ENCODE measurements around the gene TEX2. TPM values are rescaled to one million over a fixed set of nuclear protein-coding genes. Genes with fewer than 3 reads are reported as not detected.

Gene TEX2
- total RNA-seq, 1 experiment from 2014 or later: 10.8 TPM

DNA sequence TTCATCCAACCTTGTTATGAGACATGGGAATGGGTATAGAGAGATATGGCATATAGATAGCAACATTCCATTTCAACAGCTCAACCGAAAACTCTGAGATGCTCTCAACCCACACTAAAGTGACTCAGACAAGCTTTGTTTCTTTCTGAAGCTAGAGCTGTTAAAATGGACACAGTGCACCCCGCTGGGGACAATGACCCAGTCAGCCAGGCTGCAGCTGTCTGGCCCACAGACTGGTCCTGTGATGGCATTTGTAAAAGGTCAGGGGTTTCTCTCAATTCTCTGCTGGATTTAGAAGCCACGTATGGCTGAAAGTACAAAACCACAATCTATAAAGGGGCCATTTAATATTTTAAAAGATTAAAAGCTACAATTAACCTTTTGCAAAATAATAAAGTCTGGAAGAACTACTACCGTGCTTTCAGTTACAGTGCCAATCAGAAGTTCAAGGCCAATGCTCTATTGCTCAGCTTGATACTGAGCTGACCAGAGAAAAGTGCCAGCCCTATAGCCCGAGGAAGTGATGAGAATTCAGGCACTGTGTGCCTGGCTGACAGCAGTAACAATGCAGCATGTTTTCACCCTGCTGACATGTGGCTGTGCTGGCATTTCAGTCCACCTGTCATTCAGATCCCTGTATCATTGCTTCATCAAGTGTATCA is 60.2 kb downstream of the TEX2 start:
- Mint-ChIP-seq H3K9me3 (no peaks in the 10 kb centered on the region), H3K4me3 (no peak overlapping the region), H3K4me1 (peaks cover 34% of the 10 kb centered on the region), H3K36me3 (no peaks in the 10 kb centered on the region; the same call in 1 of the 2 replicates), H3K27me3 (ENCODE audit: low read depth) (no peaks in the 10 kb centered on the region), H3K27ac (no peak overlapping the region)
- POLR2A ChIA-PET: interaction anchor here (0.6 kb wide), 1 partner anchor 11 kb away, joined by 4 read pairs; no protein-coding TSS in a partner anchor
- no peak for TF ChIP-seq NFE2L1 (CRISPR knock-in tag; IDR thresholded peaks at IDR 0.05)
- TF ChIP-seq, protein P1, sequence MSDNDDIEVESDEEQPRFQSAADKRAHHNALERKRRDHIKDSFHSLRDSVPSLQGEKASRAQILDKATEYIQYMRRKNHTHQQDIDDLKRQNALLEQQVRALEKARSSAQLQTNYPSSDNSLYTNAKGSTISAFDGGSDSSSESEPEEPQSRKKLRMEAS (CRISPR knock-in tag; IDR thresholded peaks at IDR 0.05): no peak
- no peak for TF ChIP-seq CREB1 (CRISPR knock-in tag; IDR thresholded peaks at IDR 0.05)
- TF ChIP-seq, protein P2, sequence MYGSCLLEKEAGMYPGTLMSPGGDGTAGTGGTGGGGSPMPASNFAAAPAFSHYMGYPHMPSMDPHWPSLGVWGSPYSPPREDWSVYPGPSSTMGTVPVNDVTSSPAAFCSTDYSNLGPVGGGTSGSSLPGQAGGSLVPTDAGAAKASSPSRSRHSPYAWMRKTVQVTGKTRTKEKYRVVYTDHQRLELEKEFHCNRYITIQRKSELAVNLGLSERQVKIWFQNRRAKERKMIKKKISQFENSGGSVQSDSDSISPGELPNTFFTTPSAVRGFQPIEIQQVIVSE (CRISPR knock-in tag; IDR thresholded peaks at IDR 0.05; ENCODE audit: borderline replicate concordance): no peak
- TF ChIP-seq IRF2 (CRISPR knock-in tag; IDR thresholded peaks at IDR 0.05; ENCODE audit: borderline replicate concordance, low read depth): no peak
- no peak for TF ChIP-seq FOXP1 (CRISPR knock-in tag; IDR thresholded peaks at IDR 0.05; ENCODE audit: borderline replicate concordance)
- TF ChIP-seq, protein P3, sequence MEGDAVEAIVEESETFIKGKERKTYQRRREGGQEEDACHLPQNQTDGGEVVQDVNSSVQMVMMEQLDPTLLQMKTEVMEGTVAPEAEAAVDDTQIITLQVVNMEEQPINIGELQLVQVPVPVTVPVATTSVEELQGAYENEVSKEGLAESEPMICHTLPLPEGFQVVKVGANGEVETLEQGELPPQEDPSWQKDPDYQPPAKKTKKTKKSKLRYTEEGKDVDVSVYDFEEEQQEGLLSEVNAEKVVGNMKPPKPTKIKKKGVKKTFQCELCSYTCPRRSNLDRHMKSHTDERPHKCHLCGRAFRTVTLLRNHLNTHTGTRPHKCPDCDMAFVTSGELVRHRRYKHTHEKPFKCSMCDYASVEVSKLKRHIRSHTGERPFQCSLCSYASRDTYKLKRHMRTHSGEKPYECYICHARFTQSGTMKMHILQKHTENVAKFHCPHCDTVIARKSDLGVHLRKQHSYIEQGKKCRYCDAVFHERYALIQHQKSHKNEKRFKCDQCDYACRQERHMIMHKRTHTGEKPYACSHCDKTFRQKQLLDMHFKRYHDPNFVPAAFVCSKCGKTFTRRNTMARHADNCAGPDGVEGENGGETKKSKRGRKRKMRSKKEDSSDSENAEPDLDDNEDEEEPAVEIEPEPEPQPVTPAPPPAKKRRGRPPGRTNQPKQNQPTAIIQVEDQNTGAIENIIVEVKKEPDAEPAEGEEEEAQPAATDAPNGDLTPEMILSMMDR (IDR thresholded peaks at IDR 0.05): no peak
- CTCF ChIA-PET: interaction anchor here (0.6 to 1.7 kb wide), 5 partner anchors 9 to 167 kb away, joined by 3 to 4 read pairs (median 3); no protein-coding TSS in a partner anchor
- DNase-seq (ENCODE audit: low spot score): no peak
- ATAC-seq: peak; percentile 33; the same call in 1 of the 2 replicates

DNA sequence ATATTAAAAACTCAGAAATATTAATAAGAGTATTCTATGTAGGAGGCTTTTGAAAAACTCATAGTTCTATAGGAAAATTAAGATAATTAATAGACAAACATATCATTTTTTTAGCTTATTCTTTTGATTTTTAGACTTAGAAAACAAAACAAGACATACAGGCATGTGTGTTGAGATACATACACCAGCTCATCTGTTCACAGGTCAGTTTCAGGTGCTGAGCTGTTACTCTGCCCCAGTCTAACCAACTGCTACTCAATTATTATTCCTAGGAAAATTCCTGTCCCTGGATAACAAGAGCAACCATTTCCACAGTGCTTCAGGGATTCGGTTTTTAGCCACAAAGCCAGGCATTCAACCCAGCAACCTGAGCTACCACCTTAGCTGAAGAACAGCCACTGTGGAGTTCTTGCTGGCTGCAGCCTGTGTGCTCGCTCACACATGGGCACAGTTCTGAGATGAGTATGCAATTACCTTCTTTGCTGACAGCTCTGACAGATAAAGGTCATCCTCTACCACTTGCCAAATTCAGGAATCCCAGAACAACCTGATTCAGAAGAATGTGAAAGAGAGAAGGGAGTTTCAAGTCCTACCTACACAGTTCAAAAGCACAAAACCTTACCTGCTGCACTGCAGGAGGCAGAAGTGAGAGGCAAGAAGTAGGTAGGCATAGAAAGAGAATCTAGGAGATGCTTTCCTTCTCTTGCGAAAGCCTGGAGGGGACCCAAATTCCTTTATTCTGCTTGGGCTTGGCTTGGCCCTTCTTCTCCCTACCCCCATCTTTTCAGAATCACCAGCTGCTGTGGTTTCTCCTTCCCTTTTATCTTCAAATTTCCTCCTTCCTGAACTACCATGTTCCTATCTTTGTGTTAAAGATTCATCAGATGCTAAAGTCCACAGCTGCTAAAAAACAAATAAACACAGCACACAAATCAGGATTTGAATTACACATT is 62.7 kb downstream of the TEX2 start:
- no peaks in the 10 kb centered on the region for H3K27me3 Mint-ChIP-seq (ENCODE audit: low read depth)
- DNase-seq (ENCODE audit: low spot score) (no peak), ATAC-seq (peak; percentile 67)
- peak overlapping the region; percentile 28 for H3K27ac Mint-ChIP-seq
- no peaks in the 10 kb centered on the region for H3K9me3 Mint-ChIP-seq
- ChIA-PET POLR2A (no interaction called here), CTCF (interaction anchor here (1.0 to 1.7 kb wide), 6 partner anchors 10 to 281 kb away, joined by 3 to 7 read pairs (median 4); no protein-coding TSS in a partner anchor)
- H3K36me3 Mint-ChIP-seq: no peaks in the 10 kb centered on the region
- peaks cover 40% of the 10 kb centered on the region for H3K4me1 Mint-ChIP-seq
- no peak overlapping the region for H3K4me3 Mint-ChIP-seq
- TF ChIP-seq, protein P4, sequence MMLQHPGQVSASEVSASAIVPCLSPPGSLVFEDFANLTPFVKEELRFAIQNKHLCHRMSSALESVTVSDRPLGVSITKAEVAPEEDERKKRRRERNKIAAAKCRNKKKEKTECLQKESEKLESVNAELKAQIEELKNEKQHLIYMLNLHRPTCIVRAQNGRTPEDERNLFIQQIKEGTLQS (CRISPR knock-in tag; conservative IDR thresholded peaks at IDR 0.05): no peak

DNA sequence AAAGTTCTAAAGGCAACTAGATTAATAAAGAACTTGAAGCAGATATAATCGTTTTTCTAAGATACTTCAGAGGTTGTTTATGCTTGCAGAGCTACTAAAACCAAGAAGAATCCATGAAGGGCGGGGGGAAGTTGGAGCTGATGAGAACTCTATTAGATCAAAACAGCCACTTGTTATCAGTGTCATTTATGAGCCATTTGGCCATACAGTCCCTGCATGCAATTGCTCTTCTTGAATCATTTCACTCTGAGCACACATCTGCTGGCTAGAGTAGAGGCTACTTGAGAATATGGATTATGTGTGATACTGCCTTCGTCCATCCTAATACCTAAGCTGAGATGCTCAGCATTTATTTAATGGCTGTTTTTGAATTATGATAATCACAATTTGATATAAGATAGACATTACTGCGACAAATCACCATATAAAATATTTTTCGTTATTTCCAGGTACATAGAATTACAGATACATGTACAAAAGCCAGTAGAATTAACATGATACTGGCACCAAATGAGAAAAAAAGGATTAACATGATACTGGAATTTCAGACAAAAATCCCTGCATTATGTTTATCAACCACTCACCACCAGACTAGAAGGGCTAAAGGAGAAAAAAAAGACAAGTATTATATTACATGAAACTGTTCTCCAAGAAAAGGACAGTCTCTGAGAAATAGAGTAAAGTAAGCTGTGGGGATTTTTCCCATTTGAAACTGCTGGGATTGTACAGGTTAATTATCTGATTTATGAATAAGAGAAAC is 64.5 kb downstream of the TEX2 start:
- Mint-ChIP-seq H3K36me3 (no peaks in the 10 kb centered on the region), H3K27ac (no peak overlapping the region), H3K4me3 (no peak overlapping the region), H3K27me3 (ENCODE audit: low read depth) (no peaks in the 10 kb centered on the region), H3K4me1 (peaks cover 41% of the 10 kb centered on the region), H3K9me3 (no peaks in the 10 kb centered on the region)
- no peak for ATAC-seq
- ChIA-PET CTCF (interaction anchor here (1.3 kb wide), 1 partner anchor 84 kb away, joined by 3 read pairs; no protein-coding TSS in a partner anchor), POLR2A (interaction anchor here (1.2 kb wide), 1 partner anchor 44 kb away, joined by 3 read pairs; no protein-coding TSS in a partner anchor)
- TF ChIP-seq ATF1 (CRISPR knock-in tag; IDR thresholded peaks at IDR 0.05) (no peak), CREB1 (CRISPR knock-in tag; IDR thresholded peaks at IDR 0.05) (no peak), KAT7 (CRISPR knock-in tag; IDR thresholded peaks at IDR 0.05; ENCODE audit: borderline replicate concordance) (no peak)
- TF ChIP-seq, protein P5, sequence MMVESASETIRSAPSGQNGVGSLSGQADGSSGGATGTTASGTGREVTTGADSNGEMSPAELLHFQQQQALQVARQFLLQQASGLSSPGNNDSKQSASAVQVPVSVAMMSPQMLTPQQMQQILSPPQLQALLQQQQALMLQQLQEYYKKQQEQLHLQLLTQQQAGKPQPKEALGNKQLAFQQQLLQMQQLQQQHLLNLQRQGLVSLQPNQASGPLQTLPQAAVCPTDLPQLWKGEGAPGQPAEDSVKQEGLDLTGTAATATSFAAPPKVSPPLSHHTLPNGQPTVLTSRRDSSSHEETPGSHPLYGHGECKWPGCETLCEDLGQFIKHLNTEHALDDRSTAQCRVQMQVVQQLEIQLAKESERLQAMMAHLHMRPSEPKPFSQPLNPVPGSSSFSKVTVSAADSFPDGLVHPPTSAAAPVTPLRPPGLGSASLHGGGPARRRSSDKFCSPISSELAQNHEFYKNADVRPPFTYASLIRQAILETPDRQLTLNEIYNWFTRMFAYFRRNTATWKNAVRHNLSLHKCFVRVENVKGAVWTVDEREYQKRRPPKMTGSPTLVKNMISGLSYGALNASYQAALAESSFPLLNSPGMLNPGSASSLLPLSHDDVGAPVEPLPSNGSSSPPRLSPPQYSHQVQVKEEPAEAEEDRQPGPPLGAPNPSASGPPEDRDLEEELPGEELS (CRISPR knock-in tag; IDR thresholded peaks at IDR 0.05): no peak
- TF ChIP-seq, protein P6, sequence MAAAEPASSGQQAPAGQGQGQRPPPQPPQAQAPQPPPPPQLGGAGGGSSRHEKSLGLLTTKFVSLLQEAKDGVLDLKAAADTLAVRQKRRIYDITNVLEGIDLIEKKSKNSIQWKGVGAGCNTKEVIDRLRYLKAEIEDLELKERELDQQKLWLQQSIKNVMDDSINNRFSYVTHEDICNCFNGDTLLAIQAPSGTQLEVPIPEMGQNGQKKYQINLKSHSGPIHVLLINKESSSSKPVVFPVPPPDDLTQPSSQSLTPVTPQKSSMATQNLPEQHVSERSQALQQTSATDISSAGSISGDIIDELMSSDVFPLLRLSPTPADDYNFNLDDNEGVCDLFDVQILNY (CRISPR knock-in tag; IDR thresholded peaks at IDR 0.05): no peak
- TF ChIP-seq, protein P7, sequence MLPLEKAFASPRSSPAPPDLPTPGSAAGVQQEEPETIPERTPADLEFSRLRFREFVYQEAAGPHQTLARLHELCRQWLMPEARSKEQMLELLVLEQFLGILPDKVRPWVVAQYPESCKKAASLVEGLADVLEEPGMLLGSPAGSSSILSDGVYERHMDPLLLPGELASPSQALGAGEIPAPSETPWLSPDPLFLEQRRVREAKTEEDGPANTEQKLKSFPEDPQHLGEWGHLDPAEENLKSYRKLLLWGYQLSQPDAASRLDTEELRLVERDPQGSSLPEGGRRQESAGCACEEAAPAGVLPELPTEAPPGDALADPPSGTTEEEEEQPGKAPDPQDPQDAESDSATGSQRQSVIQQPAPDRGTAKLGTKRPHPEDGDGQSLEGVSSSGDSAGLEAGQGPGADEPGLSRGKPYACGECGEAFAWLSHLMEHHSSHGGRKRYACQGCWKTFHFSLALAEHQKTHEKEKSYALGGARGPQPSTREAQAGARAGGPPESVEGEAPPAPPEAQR (CRISPR knock-in tag; IDR thresholded peaks at IDR 0.05): no peak
- DNase-seq (ENCODE audit: low spot score): no peak

All from WTC11 (cell line).